Activated T-helper 1 cell treated with anti-CD3 and anti-CD28 coated beads, Interleukin-12 subunit alpha, Interleukin-12 subunit beta, Interleukin-2, Interleukin-4 antibody, amounts not matched to agents 30 ng/mL and 10 ng/mL and 1 ng/mL, durations not matched to agents 14 hours and 24 hours and 36 hours (primary cell): Measurements from ENCODE around the gene CDK19. TPM values are rescaled to one million over a fixed set of nuclear protein-coding genes. Genes with fewer than 3 reads are reported as not detected.
"Not testable (repeated sequence)": the region's sequence is repeated elsewhere in the genome, so short reads cannot be mapped to it uniquely, and the experiment has no call there.

ENCODE experiments used
- DNase-seq: peaks from one replicate; pipeline ENCODE4 v3.0.0; 2021; ENCODE audit warnings: low spot score
- H3K27ac Mint-ChIP-seq: one replicate; pipeline ENCODE4 v1.8.0; 2021; ENCODE audit warnings: mild to moderate bottlenecking, mixed read lengths
- H3K27me3 Mint-ChIP-seq: one replicate; pipeline ENCODE4 v1.8.0; 2022; ENCODE audit warnings: mild to moderate bottlenecking, moderate library complexity, mixed read lengths; ENCODE audit not compliant: insufficient read depth
- H3K36me3 Mint-ChIP-seq: one replicate; pipeline ENCODE4 v1.8.0; 2021; ENCODE audit warnings: low read depth, mixed read lengths
- H3K4me1 Mint-ChIP-seq: one replicate; pipeline ENCODE4 v1.8.0; 2021; ENCODE audit warnings: low read depth, mixed read lengths
- H3K4me3 Mint-ChIP-seq: one replicate; pipeline ENCODE4 v1.8.0; 2021; ENCODE audit warnings: mild to moderate bottlenecking, moderate library complexity, mixed read lengths
- H3K9me3 Mint-ChIP-seq: one replicate; pipeline ENCODE4 v1.8.0; 2021; ENCODE audit warnings: mixed read lengths
- intact Hi-C: fragments of 100-400 bp; cut with micrococcal nuclease; formaldehyde crosslinking; loops from one replicate; pipeline ENCODE4 v1.15.1; 2024
- total RNA-seq: library from RNA; stranded (reverse); gene quantifications from 2 replicates; pipeline ENCODE4 v1.2.3, GENCODE V29; 2022

CDK19 gene
- total RNA-seq, 1 donor from 2014 or later: 12.4 TPM

GRCh38 chr6:110776413-110776812 lies 38.9 kb downstream of the CDK19 start:
- DNase-seq: no peak
- intact Hi-C loops: no loop called here
- Mint-ChIP-seq H3K4me1 (peaks cover 5% of the 10 kb centered on the region), H3K27ac (no peak overlapping the region), H3K27me3 (no peaks in the 10 kb centered on the region), H3K4me3 (no peak overlapping the region), H3K36me3 (peaks cover 7% of the 10 kb centered on the region), H3K9me3 (no peaks in the 10 kb centered on the region)

DNA sequence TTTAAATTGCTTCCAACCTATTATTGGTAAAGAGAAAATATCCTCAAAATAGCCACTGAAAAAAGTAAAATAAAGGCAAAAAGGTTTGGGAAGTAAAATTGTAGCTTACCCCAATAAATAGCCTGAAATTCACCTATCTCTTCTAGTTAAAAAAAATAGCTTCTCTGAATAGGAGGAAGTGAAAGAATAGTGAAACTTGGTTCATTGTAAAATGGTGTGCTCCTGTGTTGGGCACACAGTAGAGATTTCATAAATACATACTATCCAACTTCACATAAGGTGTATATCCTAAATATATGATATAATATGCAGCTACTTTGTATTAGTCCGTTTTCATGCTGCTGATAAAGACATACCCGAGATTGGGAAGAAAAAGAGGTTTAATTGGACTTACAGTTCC lies 45.3 kb downstream of the CDK19 start:
- no peak overlapping the region for H3K4me3 Mint-ChIP-seq
- peaks cover 14% of the 10 kb centered on the region for H3K36me3 Mint-ChIP-seq
- no peaks in the 10 kb centered on the region for H3K27me3 Mint-ChIP-seq
- H3K27ac Mint-ChIP-seq: no peak overlapping the region
- no peaks in the 10 kb centered on the region for H3K4me1 Mint-ChIP-seq
- intact Hi-C loops: no loop called here
- DNase-seq: no peak
- no peaks in the 10 kb centered on the region for H3K9me3 Mint-ChIP-seq

- intact Hi-C loops: no loop called here
- no peaks in the 10 kb centered on the region for H3K4me1 Mint-ChIP-seq
- DNase-seq: no peak
- no peak overlapping the region for H3K27ac Mint-ChIP-seq
- no peak overlapping the region for H3K4me3 Mint-ChIP-seq
- H3K27me3 Mint-ChIP-seq: no peaks in the 10 kb centered on the region
- peaks cover 18% of the 10 kb centered on the region for H3K36me3 Mint-ChIP-seq
- H3K9me3 Mint-ChIP-seq: no peaks in the 10 kb centered on the region
These were observed 47.2 kb downstream of the CDK19 start for GRCh38 chr6:110768057-110768456.

- Mint-ChIP-seq H3K9me3 (no peaks in the 10 kb centered on the region), H3K27ac (no peak overlapping the region), H3K36me3 (peaks cover 6% of the 10 kb centered on the region), H3K27me3 (no peaks in the 10 kb centered on the region), H3K4me3 (no peak overlapping the region), H3K4me1 (no peaks in the 10 kb centered on the region)
- DNase-seq: no peak
- intact Hi-C loops: no loop called here
These were observed 53.9 kb downstream of the CDK19 start for GRCh38 chr6:110761371-110761770.

GRCh38 chr6:110760589-110760988 lies 54.7 kb downstream of the CDK19 start:
- no peak overlapping the region for H3K4me3 Mint-ChIP-seq
- no peaks in the 10 kb centered on the region for H3K27me3 Mint-ChIP-seq
- H3K36me3 Mint-ChIP-seq: peaks cover 7% of the 10 kb centered on the region
- no peaks in the 10 kb centered on the region for H3K9me3 Mint-ChIP-seq
- no peak for DNase-seq
- H3K4me1 Mint-ChIP-seq: no peaks in the 10 kb centered on the region
- intact Hi-C loops: no loop called here
- no peak overlapping the region for H3K27ac Mint-ChIP-seq

DNA sequence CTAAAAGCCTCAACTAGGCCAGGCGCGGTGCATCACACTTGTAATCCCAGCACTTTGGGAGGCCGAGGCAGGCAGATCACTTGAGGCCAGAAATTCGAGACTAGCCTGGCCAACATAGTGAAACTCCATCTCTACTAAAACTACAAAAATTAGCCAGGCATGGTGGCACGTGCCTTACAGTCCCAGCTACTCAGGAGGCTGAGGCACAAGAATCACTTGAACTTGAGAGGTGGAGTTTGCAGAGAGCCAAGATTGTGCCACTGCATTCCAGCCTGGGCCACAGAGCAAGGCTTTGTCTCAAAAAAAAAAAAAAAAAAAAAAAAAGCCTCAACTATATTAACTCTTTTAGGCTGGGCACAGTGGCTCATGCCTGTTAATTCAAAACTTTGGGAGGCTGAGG lies 55.2 kb downstream of the CDK19 start:
- H3K36me3 Mint-ChIP-seq, DNase-seq, H3K27ac Mint-ChIP-seq, intact Hi-C loops, H3K9me3 Mint-ChIP-seq, H3K4me1 Mint-ChIP-seq, H3K4me3 Mint-ChIP-seq, H3K27me3 Mint-ChIP-seq: not testable (repeated sequence)

DNA sequence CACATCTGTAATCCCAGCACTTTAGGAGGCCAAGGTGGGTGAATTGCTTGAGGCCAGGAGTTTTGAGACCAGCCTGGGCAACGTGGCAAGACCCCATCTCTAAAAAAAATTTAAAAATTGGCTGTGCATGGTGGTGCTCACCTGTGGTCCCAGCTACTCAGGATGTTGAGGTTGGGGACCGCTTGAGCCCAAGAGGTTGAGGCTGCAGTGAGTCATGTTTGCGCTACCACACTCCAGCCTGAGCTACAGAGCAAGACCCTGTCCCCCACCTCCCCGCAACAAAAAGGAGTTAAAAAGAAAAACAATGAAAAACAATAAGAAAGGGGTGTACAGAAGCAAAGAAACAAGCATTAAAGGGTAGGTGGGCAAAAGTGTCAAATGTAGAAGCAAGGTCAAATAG lies 57.3 kb downstream of the CDK19 start:
- H3K4me3 Mint-ChIP-seq: no peak overlapping the region
- no peaks in the 10 kb centered on the region for H3K9me3 Mint-ChIP-seq
- no peaks in the 10 kb centered on the region for H3K4me1 Mint-ChIP-seq
- peaks cover 3% of the 10 kb centered on the region for H3K36me3 Mint-ChIP-seq
- no peak overlapping the region for H3K27ac Mint-ChIP-seq
- no peaks in the 10 kb centered on the region for H3K27me3 Mint-ChIP-seq
- intact Hi-C loops: no loop called here
- no peak for DNase-seq

GRCh38 chr6:110756817-110757216 lies 58.5 kb downstream of the CDK19 start:
- no peaks in the 10 kb centered on the region for H3K4me1 Mint-ChIP-seq
- no peak for DNase-seq
- H3K4me3 Mint-ChIP-seq: no peak overlapping the region
- no peaks in the 10 kb centered on the region for H3K9me3 Mint-ChIP-seq
- no peaks in the 10 kb centered on the region for H3K27me3 Mint-ChIP-seq
- H3K36me3 Mint-ChIP-seq: peaks cover 2% of the 10 kb centered on the region
- no peak overlapping the region for H3K27ac Mint-ChIP-seq
- intact Hi-C loops: no loop called here

DNA sequence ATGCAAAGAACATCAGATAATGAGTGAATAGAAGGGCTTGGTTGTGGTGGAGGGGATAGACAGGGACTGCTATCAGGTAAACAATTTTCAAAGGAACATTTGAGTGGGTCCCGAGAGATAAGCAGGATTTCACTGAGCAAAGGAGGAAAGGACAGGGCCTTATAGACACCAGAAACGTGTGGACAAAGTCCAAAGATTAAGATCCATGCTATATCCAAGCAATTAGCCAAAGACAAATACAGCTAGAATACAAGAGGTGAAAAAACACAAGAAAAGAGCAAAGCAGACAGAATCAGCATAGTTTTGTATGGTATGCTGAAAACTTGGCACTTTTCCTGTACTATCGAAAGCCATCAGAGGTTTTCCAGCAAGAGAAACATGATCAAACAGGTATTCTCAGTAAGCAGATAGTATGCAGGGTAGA lies 59.8 kb downstream of the CDK19 start:
- peaks cover 2% of the 10 kb centered on the region for H3K36me3 Mint-ChIP-seq
- H3K27ac Mint-ChIP-seq: no peak overlapping the region
- H3K27me3 Mint-ChIP-seq: no peaks in the 10 kb centered on the region
- no peak for DNase-seq
- H3K9me3 Mint-ChIP-seq: no peaks in the 10 kb centered on the region
- H3K4me3 Mint-ChIP-seq: no peak overlapping the region
- no peaks in the 10 kb centered on the region for H3K4me1 Mint-ChIP-seq
- intact Hi-C loops: no loop called here

- H3K9me3 Mint-ChIP-seq, intact Hi-C loops, H3K36me3 Mint-ChIP-seq, H3K27ac Mint-ChIP-seq, H3K4me3 Mint-ChIP-seq, H3K4me1 Mint-ChIP-seq, H3K27me3 Mint-ChIP-seq, DNase-seq: not testable (repeated sequence)
These were observed 61.2 kb downstream of the CDK19 start for GRCh38 chr6:110753936-110754668.

- H3K27ac Mint-ChIP-seq: no peak overlapping the region
- H3K4me1 Mint-ChIP-seq: no peaks in the 10 kb centered on the region
- H3K4me3 Mint-ChIP-seq: no peak overlapping the region
- peaks cover 2% of the 10 kb centered on the region for H3K36me3 Mint-ChIP-seq
- H3K27me3 Mint-ChIP-seq: no peaks in the 10 kb centered on the region
- intact Hi-C loops: no loop called here
- H3K9me3 Mint-ChIP-seq: no peaks in the 10 kb centered on the region
- DNase-seq: no peak
These were observed 66.8 kb downstream of the CDK19 start for GRCh38 chr6:110748453-110748852.

- no peak overlapping the region for H3K4me3 Mint-ChIP-seq
- no peaks in the 10 kb centered on the region for H3K4me1 Mint-ChIP-seq
- DNase-seq: no peak
- no peak overlapping the region for H3K27ac Mint-ChIP-seq
- H3K27me3 Mint-ChIP-seq: no peaks in the 10 kb centered on the region
- peaks cover 16% of the 10 kb centered on the region for H3K9me3 Mint-ChIP-seq
- intact Hi-C loops: no loop called here
- H3K36me3 Mint-ChIP-seq: peaks cover 15% of the 10 kb centered on the region
These were observed 68.6 kb downstream of the CDK19 start for GRCh38 chr6:110746680-110747079.

GRCh38 chr6:110744991-110745390 lies 70.3 kb downstream of the CDK19 start:
- Mint-ChIP-seq H3K9me3 (peaks cover 26% of the 10 kb centered on the region), H3K4me1 (no peaks in the 10 kb centered on the region), H3K27ac (no peak overlapping the region), H3K4me3 (no peak overlapping the region), H3K27me3 (no peaks in the 10 kb centered on the region), H3K36me3 (peaks cover 24% of the 10 kb centered on the region)
- DNase-seq: no peak
- intact Hi-C loops: no loop called here

- Mint-ChIP-seq H3K9me3 (peaks cover 26% of the 10 kb centered on the region), H3K36me3 (peaks cover 30% of the 10 kb centered on the region)
- DNase-seq, H3K27me3 Mint-ChIP-seq, H3K4me1 Mint-ChIP-seq, H3K27ac Mint-ChIP-seq, intact Hi-C loops, H3K4me3 Mint-ChIP-seq: not testable (repeated sequence)
These were observed 72.7 kb downstream of the CDK19 start for GRCh38 chr6:110742552-110742951.
